Sigmoid colon (tissue), 7 donors: ENCODE results near the gene NRXN3. TPM values are rescaled to one million over a fixed set of nuclear protein-coding genes. Genes with fewer than 3 reads are reported as not detected.

ENCODE experiments used
- DNase-seq: peaks from one replicate; pipeline ENCODE4 v3.0.0-alpha.2; 2019
- H3K27ac ChIP-seq, 4 donors: fragments of 200-600 bp; sonication (generic); one replicate each; pipeline ENCODE4 v1.5.1; 2016 to 2019; ENCODE audit warnings: mild to moderate bottlenecking in 1 of 4
- H3K27me3 ChIP-seq, 3 donors: fragments of 200-600 bp; sonication (generic); one replicate each; pipeline ENCODE4 v1.5.1; 2019; ENCODE audit warnings: mild to moderate bottlenecking in 1 of 3
- H3K36me3 ChIP-seq, 4 donors: fragments of 200-600 bp; sonication (generic); one replicate each; pipeline ENCODE4 v1.5.1; 2016 to 2019
- H3K4me1 ChIP-seq, 4 donors: fragments of 200-600 bp; sonication (generic); one replicate each; pipeline ENCODE4 v1.5.1; 2017 to 2019
- H3K4me3 ChIP-seq, 4 donors: fragments of 200-600 bp; sonication (generic); one replicate each; pipeline ENCODE4 v1.5.1; 2017 to 2019; ENCODE audit warnings: mild to moderate bottlenecking in 2 of 4, moderate library complexity in 1 of 4
- H3K9me3 ChIP-seq, 4 donors: fragments of 200-600 bp in 3 of 4; sonication (generic) in 3 of 4; one replicate each; pipeline versions ENCODE4 v1.5.1 to v1.6.1; 2013 to 2019
- EP300 ChIP-seq, 4 donors: sonication (generic); formaldehyde crosslinking; IDR thresholded peaks; one replicate each; pipeline ENCODE4 v1.6.1; 2017; ENCODE audit warnings: antibody characterized with exemption in 4 of 4
- POLR2A ChIP-seq, 2 donors: fragments of 450-650 bp; IDR thresholded peaks; one replicate each; pipeline ENCODE4 v1.6.1; 2016; ENCODE audit warnings: antibody characterized with exemption in 2 of 2, mild to moderate bottlenecking in 2 of 2, moderate library complexity in 2 of 2
- POLR2AphosphoS5 ChIP-seq, 4 donors: sonication (generic); formaldehyde crosslinking; IDR thresholded peaks; one replicate each; pipeline ENCODE4 v1.6.1; 2017; ENCODE audit warnings: antibody characterized with exemption in 4 of 4
- WGBS, 2 donors: extraction: QIAGEN DNeasy Blood & Tissue Kit; methylation state at CpG; one replicate each; pipeline ENCODE4 v1.1.7; 2013; 5-methylcytosine and 5-hydroxymethylcytosine counted together
- intact Hi-C: fragments of 100-400 bp; cut with DNase I; formaldehyde crosslinking; loops from one replicate; pipeline ENCODE4 v1.15.1; 2023
- polyA plus RNA-seq, 3 donors: library from polyadenylated mRNA; stranded (reverse); fragments of 200-250 nt; gene quantifications; one replicate each; pipeline ENCODE4 v1.2.3, GENCODE V29; 2013
- total RNA-seq, 4 donors: library from RNA; depleted of rRNA; stranded (reverse); fragments of >200 nt; gene quantifications; one replicate each; pipeline ENCODE4 v1.1.0, GENCODE V29; 2016
- TF ChIP-seq, protein P1 (sequence below), 4 experiments: fragments of 450-650 bp in 3 of 4; fragments of 200-600 bp in 1 of 4; IDR thresholded peaks; one replicate each; pipeline ENCODE4 v1.5.1; 2016 to 2019; ENCODE audit warnings: antibody characterized with exemption in 4 of 4, mild to moderate bottlenecking in 3 of 4, moderate library complexity in 2 of 4
- donor health status: healthy with polysubstance abuse.
- donor health status: Bipolar disorder and iron deficiency.
- donor health status: healthy.

Gene NRXN3
- total and polyA plus RNA-seq, 7 donors = 0.23 to 46.3 (median 23.2) TPM

DNA sequence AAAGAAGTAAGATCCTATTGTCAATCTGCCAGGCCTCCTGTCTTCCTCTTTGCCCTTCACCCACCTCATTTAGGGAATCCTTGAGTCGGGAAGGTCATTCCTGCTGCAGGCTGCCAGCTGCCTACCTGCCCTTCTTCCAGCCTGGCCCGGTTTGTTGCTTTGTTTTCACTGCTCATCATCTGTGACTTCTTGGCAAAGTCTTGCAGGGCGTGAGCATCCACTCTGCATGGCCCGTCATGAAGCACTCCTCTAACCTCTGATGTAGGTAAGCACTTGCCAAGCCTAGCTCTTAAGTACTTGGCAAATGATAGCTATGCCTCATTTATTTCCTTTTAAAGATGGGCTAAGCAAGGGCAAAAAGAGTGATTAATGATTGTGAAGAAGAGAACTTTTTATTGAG is 192.8 kb downstream of the NRXN3 start:
- Histone ChIP-seq H3K27me3 (no peaks in the 10 kb centered on the region), H3K4me3 (no peak overlapping the region), H3K36me3 (no peaks in the 10 kb centered on the region), H3K27ac (no peak overlapping the region), H3K4me1 (no peaks in the 10 kb centered on the region), H3K9me3 (no peaks in the 10 kb centered on the region)
- WGBS, 2 donors = 81 to 86% methylated on average over 4 of the region's 4 CpGs
- no peak for TF ChIP-seq POLR2A (IDR thresholded peaks at IDR 0.05)
- TF ChIP-seq, protein P1, sequence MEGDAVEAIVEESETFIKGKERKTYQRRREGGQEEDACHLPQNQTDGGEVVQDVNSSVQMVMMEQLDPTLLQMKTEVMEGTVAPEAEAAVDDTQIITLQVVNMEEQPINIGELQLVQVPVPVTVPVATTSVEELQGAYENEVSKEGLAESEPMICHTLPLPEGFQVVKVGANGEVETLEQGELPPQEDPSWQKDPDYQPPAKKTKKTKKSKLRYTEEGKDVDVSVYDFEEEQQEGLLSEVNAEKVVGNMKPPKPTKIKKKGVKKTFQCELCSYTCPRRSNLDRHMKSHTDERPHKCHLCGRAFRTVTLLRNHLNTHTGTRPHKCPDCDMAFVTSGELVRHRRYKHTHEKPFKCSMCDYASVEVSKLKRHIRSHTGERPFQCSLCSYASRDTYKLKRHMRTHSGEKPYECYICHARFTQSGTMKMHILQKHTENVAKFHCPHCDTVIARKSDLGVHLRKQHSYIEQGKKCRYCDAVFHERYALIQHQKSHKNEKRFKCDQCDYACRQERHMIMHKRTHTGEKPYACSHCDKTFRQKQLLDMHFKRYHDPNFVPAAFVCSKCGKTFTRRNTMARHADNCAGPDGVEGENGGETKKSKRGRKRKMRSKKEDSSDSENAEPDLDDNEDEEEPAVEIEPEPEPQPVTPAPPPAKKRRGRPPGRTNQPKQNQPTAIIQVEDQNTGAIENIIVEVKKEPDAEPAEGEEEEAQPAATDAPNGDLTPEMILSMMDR (IDR thresholded peaks at IDR 0.05) = no peak
- TF ChIP-seq POLR2AphosphoS5 (IDR thresholded peaks at IDR 0.05) = no peak
- TF ChIP-seq EP300 (IDR thresholded peaks at IDR 0.05) = no peak
- DNase-seq = no peak
- intact Hi-C loops = no loop called here

DNA sequence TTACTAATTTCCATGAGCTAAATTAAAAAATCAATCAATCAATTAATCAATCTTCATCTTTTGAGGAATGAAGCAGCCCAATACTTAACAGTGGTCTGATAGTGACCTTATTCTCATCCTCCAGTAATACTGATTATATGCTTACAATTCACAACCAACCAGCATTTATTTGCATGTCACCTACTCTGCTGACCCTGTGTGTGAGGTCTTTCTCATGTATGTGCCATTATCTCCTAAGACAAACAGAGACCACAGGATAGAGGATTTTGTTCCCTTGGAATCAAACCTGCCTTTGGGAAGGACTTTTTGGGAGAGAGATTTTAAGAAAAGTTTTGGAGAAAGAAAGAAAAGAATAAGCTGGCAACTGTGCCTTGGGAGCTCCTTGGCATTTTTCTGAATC is 197.2 kb downstream of the NRXN3 start:
- H3K27ac ChIP-seq = no peak overlapping the region
- no peaks in the 10 kb centered on the region for H3K27me3 ChIP-seq
- no peak overlapping the region for H3K4me3 ChIP-seq
- TF ChIP-seq POLR2AphosphoS5 (IDR thresholded peaks at IDR 0.05) = no peak
- TF ChIP-seq EP300 (IDR thresholded peaks at IDR 0.05) = no peak
- TF ChIP-seq POLR2A (IDR thresholded peaks at IDR 0.05) = no peak
- TF ChIP-seq, protein P1 (IDR thresholded peaks at IDR 0.05) = no peak
- DNase-seq = no peak
- no peaks in the 10 kb centered on the region for H3K9me3 ChIP-seq
- H3K4me1 ChIP-seq = no peaks in the 10 kb centered on the region
- intact Hi-C loops = no loop called here
- H3K36me3 ChIP-seq = no peaks in the 10 kb centered on the region

DNA sequence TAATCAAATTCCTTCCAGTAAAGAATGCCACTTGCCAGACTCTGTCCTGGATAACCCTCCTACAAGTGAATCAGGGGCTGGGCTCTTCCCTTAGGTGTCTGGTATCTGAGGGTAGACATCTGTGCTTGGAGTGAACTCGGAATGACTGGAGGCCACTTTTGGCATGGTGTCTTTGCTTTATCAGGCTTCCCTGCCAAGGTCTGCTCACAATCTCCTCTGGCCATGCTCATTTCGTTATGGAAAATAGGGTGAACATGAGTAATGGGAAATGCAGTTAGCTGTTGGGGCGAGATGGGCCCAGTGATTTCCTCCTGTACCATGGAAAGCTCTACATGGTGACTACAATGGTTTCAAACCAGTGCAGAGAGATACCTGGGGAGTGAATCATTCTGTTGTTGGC is 212.9 kb downstream of the NRXN3 start:
- H3K4me3 ChIP-seq = no peak overlapping the region
- H3K4me1 ChIP-seq = no peaks in the 10 kb centered on the region
- no peak overlapping the region for H3K27ac ChIP-seq
- H3K36me3 ChIP-seq = no peaks in the 10 kb centered on the region
- 74 to 75% methylated on average over 3 of the region's 3 CpGs for WGBS, 2 donors
- H3K27me3 ChIP-seq = no peaks in the 10 kb centered on the region
- TF ChIP-seq POLR2AphosphoS5 (IDR thresholded peaks at IDR 0.05) (no peak), EP300 (IDR thresholded peaks at IDR 0.05) (no peak), POLR2A (IDR thresholded peaks at IDR 0.05) (no peak)
- TF ChIP-seq, protein P1 (IDR thresholded peaks at IDR 0.05) = no peak
- no peaks in the 10 kb centered on the region for H3K9me3 ChIP-seq
- intact Hi-C loops = no loop called here
- no peak for DNase-seq

DNA sequence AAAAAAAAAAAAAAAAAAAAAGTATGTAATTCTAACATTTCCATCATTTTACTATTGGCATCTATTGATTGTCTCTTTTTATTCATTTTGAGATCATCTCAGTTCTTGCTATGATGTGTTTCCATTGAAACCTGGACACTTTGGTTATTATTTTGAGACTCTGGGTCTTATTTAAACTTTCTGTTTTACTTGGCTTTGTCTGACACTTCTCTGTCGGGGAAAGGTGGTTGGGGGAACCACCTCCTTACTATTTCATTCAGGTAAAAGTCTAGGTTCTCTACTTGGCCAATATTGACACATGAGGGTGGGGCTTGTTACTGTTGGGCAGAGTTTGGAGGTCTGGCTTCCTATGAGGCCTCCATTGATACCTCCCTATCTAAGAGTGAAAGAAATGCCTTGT is 228.0 kb downstream of the NRXN3 start:
- Histone ChIP-seq H3K27ac (no peak overlapping the region), H3K4me1 (no peaks in the 10 kb centered on the region), H3K36me3 (no peaks in the 10 kb centered on the region), H3K9me3 (peaks cover 0 to 3% (median 0%) of the 10 kb centered on the region in 4 donors), H3K27me3 (no peaks in the 10 kb centered on the region), H3K4me3 (no peak overlapping the region)
- TF ChIP-seq, protein P1 (IDR thresholded peaks at IDR 0.05) = no peak
- no peak for TF ChIP-seq EP300 (IDR thresholded peaks at IDR 0.05)
- no peak for TF ChIP-seq POLR2AphosphoS5 (IDR thresholded peaks at IDR 0.05)
- TF ChIP-seq POLR2A (IDR thresholded peaks at IDR 0.05) = no peak
- intact Hi-C loops = no loop called here
- no peak for DNase-seq
- WGBS, 2 donors = 8 to 59% methylated on average over 1 of the region's 1 CpG

DNA sequence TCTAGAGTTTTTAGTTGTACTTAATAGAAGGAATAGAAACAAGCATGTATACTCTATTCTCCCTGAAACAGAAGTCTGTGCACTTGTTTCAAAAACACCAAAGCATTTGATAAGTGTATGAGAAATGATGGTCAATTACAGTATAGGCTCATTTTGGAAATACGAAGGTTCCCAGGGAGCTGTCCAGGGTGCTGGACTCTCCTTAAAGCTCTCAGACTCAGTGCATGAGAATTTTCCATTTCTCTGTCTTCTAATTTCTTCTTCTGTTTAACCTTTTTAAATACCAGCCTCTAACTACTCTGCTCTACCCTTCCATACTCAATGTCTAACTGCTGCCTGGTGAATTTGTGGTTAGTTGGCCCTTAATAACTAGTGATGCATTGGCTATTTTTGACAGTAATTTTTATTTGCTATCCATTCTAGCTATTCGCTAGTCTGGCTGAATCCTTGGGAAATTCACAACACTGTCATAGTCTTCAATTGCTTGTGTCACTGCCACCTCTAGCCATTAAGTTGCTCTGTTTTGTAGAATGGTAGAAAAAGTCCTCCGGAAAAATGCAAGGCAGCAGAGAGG is 229.2 kb downstream of the NRXN3 start:
- TF ChIP-seq EP300 (IDR thresholded peaks at IDR 0.05) (no peak), POLR2AphosphoS5 (IDR thresholded peaks at IDR 0.05) (no peak), POLR2A (IDR thresholded peaks at IDR 0.05) (no peak)
- TF ChIP-seq, protein P1 (IDR thresholded peaks at IDR 0.05) = no peak
- 57 to 58% methylated on average over 3 of the region's 3 CpGs for WGBS, 2 donors
- H3K4me3 ChIP-seq = no peak overlapping the region
- no peak for DNase-seq
- no peaks in the 10 kb centered on the region for H3K27me3 ChIP-seq
- peaks cover 0 to 3% (median 0%) of the 10 kb centered on the region in 4 donors for H3K9me3 ChIP-seq
- no peaks in the 10 kb centered on the region for H3K4me1 ChIP-seq
- H3K36me3 ChIP-seq = no peaks in the 10 kb centered on the region
- no peak overlapping the region for H3K27ac ChIP-seq
- intact Hi-C loops = no loop called here
